Activated CD8-positive, alpha-beta memory T cell treated with anti-CD3 and anti-CD28 coated beads for 24 hours (primary cell): ENCODE results near the gene TTF2.

ENCODE experiments used
- DNase-seq: peaks from one replicate; pipeline ENCODE4 v3.0.0-alpha.2; 2020

The TTF2 gene

GRCh38 chr1:117047271-117047670 is 12.9 kb upstream of the TTF2 start:
- no peak for DNase-seq

DNA sequence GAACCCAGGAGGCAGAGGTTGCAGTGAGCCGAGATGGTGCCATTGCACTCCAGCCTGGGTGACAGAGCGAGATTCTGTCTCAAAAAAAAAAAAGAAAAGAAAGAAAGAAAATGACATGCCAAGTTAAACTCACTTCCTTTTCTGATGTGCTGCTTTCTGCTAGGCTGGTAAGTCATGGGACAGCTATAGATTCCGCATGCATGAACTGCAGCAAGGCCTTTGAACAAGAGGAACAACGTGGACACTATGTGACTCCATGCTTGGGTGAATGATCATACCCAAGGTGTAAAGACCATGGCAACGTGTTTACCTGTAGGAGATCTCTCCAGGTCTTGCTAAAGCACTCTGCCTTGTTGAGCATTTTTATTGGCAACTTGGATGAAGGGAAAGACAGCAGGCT is 10.3 kb upstream of the TTF2 start:
- DNase-seq, result no peak

DNA sequence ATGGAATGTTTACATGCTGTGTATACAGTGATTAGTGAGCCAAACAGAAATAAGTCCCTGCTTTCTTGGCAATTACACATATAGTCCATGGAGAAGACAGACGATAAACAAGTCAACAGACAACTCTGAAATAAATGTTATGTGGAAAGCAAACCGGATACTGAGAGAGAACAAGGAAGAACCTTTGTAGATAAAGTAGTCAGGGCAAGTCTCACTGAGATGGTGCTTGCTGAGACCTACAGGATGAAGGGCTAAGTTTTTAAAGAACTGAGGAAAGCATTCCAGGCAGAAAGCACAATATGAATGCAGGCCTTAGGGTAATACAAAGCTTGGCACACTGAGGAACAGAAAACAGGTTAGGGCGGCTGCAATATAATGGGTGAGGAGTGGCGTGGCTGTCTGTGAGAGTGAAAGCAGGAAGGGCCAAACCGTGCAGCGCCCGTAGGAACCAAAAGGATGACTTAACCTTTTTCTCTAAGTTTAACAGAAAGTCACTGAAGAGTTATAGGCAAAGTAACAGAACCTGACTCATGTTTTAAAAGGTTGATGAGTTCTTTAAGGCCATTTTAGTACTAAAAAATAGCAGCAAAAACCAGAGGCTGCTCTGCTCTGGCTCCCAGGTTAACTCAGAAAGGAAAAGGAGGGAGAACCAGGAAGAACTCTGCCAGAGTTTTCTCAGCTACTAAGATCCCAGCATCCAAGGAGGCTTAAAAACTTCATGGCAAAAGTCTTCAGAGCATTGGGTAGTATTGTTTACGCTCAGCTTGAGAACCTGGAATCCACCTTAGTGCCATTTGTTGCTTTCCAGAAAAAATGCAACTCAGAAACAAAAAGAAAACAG is 8.7 kb upstream of the TTF2 start:
- DNase-seq, result no peak

- DNase-seq, result no peak
These were observed 6.1 kb upstream of the TTF2 start for GRCh38 chr1:117054068-117054467.

DNA sequence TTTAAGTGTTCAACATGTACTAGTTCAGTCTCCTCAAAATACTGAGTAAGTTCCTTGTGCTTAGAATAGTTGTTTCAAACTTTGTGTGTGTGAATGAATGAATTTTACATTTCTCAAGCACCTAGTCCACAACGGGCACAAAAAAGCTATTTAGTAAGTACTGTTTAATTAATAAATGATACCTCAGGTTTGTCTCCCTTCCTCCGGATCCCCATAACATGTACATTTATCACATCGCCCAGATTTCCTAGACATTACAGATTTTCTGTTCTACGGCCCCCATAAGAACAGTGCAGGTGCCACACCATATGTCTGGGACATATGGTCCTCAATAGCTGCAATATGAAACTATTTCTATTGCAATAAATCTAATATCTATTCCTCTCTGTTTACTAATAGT is 1.3 kb upstream of the TTF2 start:
- no peak for DNase-seq

DNA sequence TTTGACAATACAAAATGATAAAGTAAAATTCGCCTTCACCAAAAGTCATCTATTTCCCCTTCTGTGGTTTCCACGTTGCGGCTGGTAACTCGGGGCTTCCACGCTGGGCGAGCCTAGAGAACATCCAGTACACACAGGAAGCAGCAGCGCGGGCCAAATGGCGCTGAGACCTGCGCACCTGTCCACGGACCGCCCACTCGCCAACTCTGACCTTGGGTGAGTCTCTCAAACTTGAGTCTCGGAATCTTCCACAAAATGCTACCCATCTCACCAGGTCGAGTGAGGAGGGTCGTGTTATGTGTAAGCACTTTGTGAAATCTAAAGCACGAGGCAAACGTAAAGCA is 820 bp upstream of the TTF2 start:
- DNase-seq, result peak; percentile 87

- no peak for DNase-seq
These were observed 553 bp downstream of the TTF2 start for GRCh38 chr1:117060441-117061317.

GRCh38 chr1:117061986-117062415 is 1.9 kb downstream of the TTF2 start:
- no peak for DNase-seq

DNA sequence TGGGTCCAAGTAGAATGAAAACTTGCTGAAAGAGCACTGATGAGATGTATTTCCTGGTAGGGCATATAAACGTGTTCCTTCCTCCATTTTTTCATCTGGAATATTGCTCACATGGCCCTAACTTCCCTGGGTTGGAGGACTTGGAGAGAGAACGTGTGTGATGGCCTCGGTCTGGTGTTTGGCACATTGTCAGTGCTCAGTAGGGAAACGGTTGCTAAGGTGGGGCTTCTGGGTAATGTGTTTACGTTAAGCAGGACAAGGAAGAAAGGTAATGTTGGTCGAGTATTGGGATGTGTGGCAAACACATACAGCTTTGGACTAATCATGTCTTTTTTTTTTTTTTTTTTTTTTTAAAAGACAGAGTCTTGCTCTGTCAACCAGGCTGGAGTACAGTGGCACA is 6.2 kb downstream of the TTF2 start:
- no peak for DNase-seq

DNA sequence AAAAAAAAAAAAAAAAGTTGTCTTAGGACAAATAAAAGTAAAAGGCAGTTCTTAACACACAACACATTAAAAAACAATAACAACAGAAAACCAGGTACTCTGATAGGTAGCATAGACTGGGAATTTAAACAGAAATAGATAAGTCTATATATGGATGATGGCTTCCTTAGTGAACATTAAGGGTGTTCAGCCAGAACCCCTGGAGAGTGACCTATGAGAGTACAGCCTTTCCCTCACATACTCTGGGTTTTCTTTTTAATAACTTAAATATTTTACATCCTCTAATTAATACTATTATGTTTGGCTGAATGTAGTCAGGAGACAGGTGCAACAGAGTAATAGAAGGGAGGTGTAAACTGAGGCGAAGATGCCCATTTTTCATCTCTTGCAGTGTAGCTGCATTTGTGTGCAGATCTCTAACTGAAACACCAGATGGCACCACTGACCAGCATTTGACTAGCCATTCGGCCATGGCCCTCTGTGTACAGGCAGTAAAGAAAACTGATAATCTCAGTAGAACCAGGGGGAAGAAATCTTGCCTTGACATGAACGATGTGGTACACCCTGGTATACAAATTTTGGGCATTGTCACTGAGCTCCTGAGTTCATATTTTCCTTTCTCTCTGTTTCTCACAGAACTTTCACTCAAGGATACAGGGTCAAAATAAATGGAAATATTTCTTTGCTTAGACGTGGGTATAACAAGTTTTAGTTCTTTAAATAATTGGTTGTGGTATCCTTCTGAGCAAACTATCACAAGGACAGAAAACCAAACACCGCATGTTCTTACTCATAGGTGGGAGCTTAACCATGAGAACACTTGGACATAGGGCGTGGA is 7.6 kb downstream of the TTF2 start:
- DNase-seq, result no peak

DNA sequence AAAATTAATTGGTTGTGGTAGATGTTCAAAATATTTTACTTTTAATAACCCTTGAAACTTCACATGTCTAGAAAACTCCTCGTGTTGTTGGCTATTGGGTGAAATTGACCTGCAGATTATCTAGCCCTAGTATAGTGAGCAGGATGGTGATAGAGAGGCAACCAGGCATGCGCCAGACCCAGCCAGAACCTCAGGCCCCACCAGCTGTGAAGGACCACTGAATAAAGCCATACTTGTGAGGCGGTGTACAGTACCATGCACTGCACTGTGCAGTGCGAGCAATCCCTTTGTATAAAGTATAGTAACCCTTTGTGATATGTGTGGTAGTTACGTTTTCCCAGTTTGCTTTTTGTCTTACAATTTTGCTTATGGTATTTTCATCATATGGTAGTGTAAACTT is 8.5 kb downstream of the TTF2 start:
- DNase-seq, result no peak

DNA sequence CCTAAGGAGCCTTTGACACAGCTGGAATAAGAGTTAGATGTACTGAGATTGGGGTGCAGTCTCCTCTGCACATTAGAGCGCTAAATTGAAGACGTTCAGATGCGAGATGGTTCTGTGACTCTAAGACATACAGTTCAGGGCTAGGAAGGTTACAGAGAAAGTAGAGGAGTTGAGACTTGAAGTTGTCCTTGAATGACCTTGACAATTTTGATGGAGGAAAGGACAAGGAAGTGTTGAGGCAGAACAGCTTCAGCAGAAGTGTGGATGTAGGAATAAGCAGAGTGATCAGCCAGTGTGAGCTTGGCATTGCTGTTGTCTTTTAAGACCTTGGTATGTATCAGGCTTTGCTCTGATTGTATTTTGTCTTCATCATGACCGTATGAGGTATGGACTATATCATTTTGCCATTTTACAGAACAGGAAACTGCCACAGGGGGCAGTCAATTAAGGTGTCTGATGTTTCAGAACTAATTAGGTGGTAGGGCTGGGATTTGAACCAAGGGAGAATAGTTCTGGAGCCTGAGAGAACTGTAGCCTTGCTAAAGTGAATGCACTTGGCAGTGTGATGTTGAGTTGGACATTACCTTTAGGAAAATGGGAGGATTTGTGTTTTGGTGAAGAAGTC is 9.2 kb downstream of the TTF2 start:
- DNase-seq, result no peak

DNA sequence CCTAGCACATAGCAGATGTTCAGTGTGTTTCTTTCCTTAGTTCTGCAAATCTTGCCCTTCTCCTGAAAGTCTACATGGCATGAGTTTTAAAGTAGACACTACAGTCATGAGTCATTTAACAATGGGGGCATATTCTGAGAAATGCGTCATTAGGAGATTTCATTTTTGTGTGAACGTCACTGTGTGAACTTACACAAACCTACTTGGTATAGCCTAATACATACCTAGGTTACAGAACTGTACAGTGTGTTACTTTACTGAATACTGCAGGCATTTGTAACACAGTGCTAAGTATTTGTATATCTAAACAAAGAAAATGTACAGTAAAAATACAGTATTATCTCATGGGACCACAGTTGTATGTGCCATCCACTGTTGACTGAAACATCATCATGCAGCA is 10.0 kb downstream of the TTF2 start:
- DNase-seq, result no peak

DNA sequence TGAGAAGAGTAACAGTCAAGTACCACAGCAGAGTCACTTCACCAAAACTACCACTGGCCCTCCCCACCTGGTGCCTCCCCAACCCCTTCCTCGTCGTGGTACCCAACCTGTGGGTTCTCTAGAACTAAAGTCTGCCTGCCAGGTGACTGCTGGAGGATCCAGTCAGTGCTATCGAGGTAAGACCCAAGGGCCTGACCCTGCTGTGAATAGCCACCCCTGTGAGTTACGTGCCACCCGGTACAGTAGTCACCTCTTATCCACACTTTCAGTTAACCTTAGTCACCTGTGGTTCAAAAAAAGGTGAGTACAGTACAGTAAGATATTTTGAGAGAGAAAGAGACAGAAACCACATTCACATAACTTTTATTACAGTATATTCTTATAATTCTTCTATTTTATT is 16.5 kb downstream of the TTF2 start:
- no peak for DNase-seq

GRCh38 chr1:117077267-117077666 is 17.1 kb downstream of the TTF2 start:
- DNase-seq, result no peak

GRCh38 chr1:117079737-117080136 is 19.6 kb downstream of the TTF2 start:
- no peak for DNase-seq

DNA sequence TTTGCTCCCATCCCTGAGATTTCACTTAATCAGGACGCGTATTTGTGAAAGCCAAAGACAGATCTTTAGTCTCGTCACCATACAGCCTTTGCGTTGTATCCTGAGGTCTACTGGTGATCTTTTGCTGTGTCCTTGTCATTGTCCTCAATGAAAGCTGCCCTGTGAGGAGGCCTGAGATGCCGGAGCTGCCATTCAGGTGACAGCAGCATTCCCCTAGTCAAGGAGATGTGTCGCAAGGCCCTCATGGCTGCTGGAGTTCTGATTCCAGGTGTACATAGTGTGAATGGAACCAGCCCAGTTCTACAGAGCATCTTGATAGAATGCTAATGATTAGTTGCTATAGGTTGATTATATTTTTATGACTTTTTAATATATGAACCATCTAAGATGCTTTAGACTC is 24.1 kb downstream of the TTF2 start:
- no peak for DNase-seq

GRCh38 chr1:117087686-117088085 is 27.6 kb downstream of the TTF2 start:
- DNase-seq, result no peak

DNA sequence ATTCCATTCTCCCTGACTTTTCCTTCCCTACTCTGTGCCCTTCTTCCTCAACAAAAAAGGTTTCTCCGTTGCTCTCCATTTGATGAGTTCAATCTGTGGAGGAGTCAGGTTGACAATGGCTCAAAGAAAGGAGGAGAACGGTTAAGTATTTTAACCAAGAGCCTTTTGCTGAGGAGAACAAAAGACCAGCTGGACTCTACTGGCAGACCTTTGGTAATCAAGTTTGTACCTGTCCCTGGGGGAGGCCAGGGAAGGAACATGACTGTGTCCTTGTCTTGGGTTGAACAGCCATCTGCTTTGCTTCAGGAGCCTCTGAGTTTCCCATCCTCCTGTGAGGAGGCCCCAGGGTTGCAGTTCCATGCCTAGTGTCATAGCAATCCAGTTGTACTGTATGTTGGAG is 29.9 kb downstream of the TTF2 start:
- DNase-seq, result no peak

DNA sequence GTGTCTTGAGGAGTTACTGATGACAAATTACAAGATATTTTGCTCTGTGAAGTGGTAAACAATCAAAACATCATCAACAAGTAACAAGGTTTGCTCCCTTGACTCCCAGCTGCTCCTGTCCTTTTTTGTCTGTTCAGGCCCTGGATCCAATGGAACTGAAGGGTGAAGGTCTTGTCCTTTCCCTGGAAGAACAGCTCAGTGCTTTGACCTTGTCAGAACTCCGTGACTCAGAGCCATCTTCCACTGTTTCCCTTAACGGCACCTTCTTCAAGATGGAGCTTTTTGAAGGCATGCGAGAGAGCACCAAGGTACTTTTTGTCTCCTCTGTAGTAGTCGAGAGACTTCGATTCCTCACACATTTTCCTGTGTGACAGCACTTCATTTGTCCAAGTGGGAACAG is 32.5 kb downstream of the TTF2 start:
- DNase-seq, result no peak

DNA sequence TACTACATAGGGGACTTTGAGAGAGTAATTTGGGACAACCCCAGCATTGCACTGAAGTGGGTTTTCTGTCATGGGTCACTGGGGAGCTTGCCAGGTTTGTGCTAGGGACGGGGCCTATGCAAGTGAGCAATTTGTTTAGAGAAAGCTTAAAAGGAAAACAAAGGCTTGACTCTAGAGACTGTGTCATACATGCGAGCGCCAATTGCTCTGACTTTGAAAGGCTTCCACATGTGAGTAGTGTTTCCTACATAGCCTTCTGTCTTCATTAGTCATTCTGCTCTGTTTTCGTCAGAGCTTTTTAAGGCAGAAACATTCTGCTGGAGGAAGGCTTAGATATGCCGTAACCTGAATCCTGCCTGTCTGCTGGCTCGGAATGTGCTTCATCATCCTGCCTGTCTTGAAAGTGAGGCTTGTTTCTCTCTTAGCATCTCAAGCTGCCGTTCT is 33.0 kb downstream of the TTF2 start:
- no peak for DNase-seq

- no peak for DNase-seq
These were observed 33.9 kb downstream of the TTF2 start for GRCh38 chr1:117093870-117094621.
